ENCODE measurements around the gene MZF1.
"Not testable (repeated sequence)": the region's sequence is repeated elsewhere in the genome, so short reads cannot be mapped to it uniquely, and the experiment has no call there.

MZF1 gene

DNA sequence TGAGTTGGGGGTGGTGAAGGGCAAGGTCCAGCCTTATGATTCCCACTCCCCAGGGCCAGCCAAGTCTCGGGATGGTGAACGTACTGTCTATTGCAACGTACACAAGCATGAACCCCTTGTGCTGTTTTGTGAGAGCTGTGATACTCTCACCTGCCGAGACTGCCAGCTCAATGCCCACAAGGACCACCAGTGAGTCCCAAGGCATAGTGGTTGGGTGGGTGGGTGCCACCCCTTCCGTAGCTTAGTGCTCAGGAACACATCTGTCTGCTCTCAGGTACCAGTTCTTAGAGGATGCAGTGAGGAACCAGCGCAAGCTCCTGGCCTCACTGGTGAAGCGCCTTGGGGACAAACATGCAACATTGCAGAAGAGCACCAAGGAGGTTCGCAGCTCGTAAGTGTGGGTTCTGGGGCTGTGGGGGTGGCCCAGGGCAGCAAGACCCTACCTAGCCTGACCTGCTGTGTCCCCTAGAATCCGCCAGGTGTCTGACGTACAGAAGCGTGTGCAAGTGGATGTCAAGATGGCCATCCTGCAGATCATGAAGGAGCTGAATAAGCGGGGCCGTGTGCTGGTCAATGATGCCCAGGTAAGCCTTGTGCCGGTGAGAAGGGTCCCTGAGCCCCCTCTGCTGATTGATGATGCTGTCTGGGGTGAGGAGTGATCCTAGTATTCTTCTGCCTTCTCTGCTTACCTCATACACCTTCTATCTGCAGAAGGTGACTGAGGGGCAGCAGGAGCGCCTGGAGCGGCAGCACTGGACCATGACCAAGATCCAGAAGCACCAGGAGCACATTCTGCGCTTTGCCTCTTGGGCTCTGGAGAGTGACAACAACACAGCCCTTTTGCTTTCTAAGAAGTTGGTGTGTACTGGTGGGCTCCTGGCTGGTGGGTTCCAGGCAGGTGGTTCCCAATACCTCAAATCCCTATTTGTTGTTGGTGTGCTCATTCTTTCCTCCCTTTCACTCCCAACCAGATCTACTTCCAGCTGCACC lies 25.5 kb downstream of the MZF1 start:
- no peak overlapping the region for H3K4me3 ChIP-seq (ENCODE audit: low read depth in 1 of 2, low read length in 2 of 2)
- no peak overlapping the region for H3K27ac ChIP-seq (ENCODE audit: low read depth, low read length)
- H3K4me1 ChIP-seq (ENCODE audit: control insufficient read depth in 1 of 2, insufficient read depth in 2 of 2, low read length in 2 of 2) = peaks cover 19 to 20% of the 10 kb centered on the region in 2 donors
- H3K9ac ChIP-seq (ENCODE audit: low read depth in 1 of 2, low read length in 2 of 2) = peak overlapping the region in 1 of 2 donors; percentile 18
- peaks cover 48 to 65% of the 10 kb centered on the region in 2 donors for H3K36me3 ChIP-seq (ENCODE audit: control insufficient read depth in 1 of 2, insufficient read depth in 2 of 2, low read length in 2 of 2)
- no peaks in the 10 kb centered on the region for H3K27me3 ChIP-seq (ENCODE audit: control insufficient read depth in 1 of 2, insufficient read depth in 2 of 2, low read length in 2 of 2)
- H3K9me3 ChIP-seq (ENCODE audit: control insufficient read depth in 1 of 2, low read length in 2 of 2) = no peaks in the 10 kb centered on the region

DNA sequence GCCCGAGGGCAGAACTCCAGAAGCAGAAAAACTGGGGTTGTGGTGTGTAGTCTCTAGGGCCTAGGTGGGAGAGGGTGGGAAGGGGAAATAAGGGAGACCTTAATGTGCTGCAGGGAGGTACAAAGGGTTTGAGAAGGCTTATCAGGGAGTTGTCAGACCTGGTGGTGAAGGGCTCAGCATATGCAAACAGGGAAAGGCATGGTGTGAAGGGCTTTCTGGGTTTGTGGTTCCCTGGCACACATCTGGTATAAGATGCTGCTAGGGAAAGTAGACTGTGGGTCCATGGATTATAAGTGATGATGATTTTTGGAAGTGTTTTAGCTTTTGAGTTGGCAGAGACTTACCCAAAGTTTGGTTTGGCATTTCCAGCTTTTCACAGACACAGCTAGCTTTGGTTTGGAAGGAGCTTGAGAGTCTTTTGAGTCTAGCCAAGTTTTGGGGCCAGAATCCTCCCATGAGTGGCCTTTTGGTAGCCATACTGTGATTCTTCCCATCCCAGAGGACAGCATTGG lies 27.1 kb downstream of the MZF1 start:
- peaks cover 36 to 49% of the 10 kb centered on the region in 2 donors for H3K36me3 ChIP-seq (ENCODE audit: control insufficient read depth in 1 of 2, insufficient read depth in 2 of 2, low read length in 2 of 2)
- no peaks in the 10 kb centered on the region for H3K27me3 ChIP-seq (ENCODE audit: control insufficient read depth in 1 of 2, insufficient read depth in 2 of 2, low read length in 2 of 2)
- H3K4me1 ChIP-seq (ENCODE audit: control insufficient read depth in 1 of 2, insufficient read depth in 2 of 2, low read length in 2 of 2) = peaks cover 19 to 20% of the 10 kb centered on the region in 2 donors
- peak overlapping the region; percentile 71 to 72 for H3K9ac ChIP-seq (ENCODE audit: low read depth in 1 of 2, low read length in 2 of 2)
- no peaks in the 10 kb centered on the region for H3K9me3 ChIP-seq (ENCODE audit: control insufficient read depth in 1 of 2, low read length in 2 of 2)
- H3K4me3 ChIP-seq (ENCODE audit: low read depth in 1 of 2, low read length in 2 of 2) = peak overlapping the region; percentile 90 to 92
- H3K27ac ChIP-seq (ENCODE audit: low read depth, low read length) = no peak overlapping the region

DNA sequence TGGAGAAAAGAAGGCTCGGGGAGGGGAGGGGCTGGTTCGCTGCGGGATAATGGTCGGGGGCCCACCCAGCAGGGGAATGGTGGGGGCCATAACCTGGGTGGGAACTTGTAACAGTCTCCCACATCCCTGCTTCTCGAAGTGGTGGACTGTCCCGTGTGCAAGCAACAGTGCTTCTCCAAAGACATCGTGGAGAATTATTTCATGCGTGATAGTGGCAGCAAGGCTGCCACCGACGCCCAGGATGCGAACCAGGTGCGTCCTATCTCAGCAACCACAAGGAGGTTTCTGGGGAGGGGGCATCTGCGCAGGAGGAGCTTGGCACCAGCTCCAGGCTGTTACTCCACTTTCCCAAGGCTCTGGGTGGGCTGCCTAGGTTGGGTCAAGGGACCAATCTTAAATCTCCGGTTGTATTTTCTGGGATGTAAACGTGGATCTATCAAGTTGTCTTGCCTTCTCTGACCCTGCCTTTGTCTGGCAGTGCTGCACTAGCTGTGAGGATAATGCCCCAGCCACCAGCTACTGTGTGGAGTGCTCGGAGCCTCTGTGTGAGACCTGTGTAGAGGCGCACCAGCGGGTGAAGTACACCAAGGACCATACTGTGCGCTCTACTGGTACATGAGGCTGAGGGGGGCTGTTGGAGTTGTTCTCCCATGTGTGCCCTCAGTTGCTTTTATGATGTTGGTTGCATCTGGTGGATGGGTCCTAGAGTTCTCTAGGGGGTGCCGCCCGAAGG lies 27.7 kb downstream of the MZF1 start:
- Histone ChIP-seq H3K36me3 (ENCODE audit: control insufficient read depth in 1 of 2, insufficient read depth in 2 of 2, low read length in 2 of 2) (peaks cover 30 to 43% of the 10 kb centered on the region in 2 donors), H3K27me3 (ENCODE audit: control insufficient read depth in 1 of 2, insufficient read depth in 2 of 2, low read length in 2 of 2) (no peaks in the 10 kb centered on the region), H3K9ac (ENCODE audit: low read depth in 1 of 2, low read length in 2 of 2) (peak overlapping the region; percentile 71 to 72), H3K4me3 (ENCODE audit: low read depth in 1 of 2, low read length in 2 of 2) (peak overlapping the region; percentile 90 to 92), H3K9me3 (ENCODE audit: control insufficient read depth in 1 of 2, low read length in 2 of 2) (no peaks in the 10 kb centered on the region), H3K27ac (ENCODE audit: low read depth, low read length) (no peak overlapping the region), H3K4me1 (ENCODE audit: control insufficient read depth in 1 of 2, insufficient read depth in 2 of 2, low read length in 2 of 2) (peaks cover 19 to 20% of the 10 kb centered on the region in 2 donors)

DNA sequence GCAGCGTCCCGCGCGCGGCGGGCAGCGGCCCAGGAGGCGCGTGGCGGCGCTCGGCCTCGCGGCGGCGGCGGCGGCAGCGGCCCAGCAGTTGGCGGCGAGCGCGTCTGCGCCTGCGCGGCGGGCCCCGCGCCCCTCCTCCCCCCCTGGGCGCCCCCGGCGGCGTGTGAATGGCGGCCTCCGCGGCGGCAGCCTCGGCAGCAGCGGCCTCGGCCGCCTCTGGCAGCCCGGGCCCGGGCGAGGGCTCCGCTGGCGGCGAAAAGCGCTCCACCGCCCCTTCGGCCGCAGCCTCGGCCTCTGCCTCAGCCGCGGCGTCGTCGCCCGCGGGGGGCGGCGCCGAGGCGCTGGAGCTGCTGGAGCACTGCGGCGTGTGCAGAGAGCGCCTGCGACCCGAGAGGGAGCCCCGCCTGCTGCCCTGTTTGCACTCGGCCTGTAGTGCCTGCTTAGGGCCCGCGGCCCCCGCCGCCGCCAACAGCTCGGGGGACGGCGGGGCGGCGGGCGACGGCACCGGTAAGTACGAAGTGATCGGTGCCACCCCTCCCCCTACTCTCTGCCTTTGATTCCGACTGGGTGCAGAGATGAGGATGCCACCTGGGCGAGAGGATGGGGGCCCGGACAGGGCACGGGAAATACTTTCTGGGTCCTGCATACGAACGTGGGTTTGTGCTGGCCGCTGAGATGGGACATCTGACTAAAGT lies 28.4 kb downstream of the MZF1 start:
- H3K4me1 ChIP-seq (ENCODE audit: control insufficient read depth in 1 of 2, insufficient read depth in 2 of 2, low read length in 2 of 2) = peaks cover 19 to 20% of the 10 kb centered on the region in 2 donors
- H3K27ac ChIP-seq (ENCODE audit: low read depth, low read length) = peak overlapping the region; percentile 99
- no peaks in the 10 kb centered on the region for H3K27me3 ChIP-seq (ENCODE audit: control insufficient read depth in 1 of 2, insufficient read depth in 2 of 2, low read length in 2 of 2)
- H3K4me3 ChIP-seq (ENCODE audit: low read depth in 1 of 2, low read length in 2 of 2) = peak overlapping the region; percentile 90 to 92
- H3K36me3 ChIP-seq (ENCODE audit: control insufficient read depth in 1 of 2, insufficient read depth in 2 of 2, low read length in 2 of 2) = peaks cover 23 to 36% of the 10 kb centered on the region in 2 donors
- peak overlapping the region; percentile 71 to 76 for H3K9ac ChIP-seq (ENCODE audit: low read depth in 1 of 2, low read length in 2 of 2)
- no peaks in the 10 kb centered on the region for H3K9me3 ChIP-seq (ENCODE audit: control insufficient read depth in 1 of 2, low read length in 2 of 2)

DNA sequence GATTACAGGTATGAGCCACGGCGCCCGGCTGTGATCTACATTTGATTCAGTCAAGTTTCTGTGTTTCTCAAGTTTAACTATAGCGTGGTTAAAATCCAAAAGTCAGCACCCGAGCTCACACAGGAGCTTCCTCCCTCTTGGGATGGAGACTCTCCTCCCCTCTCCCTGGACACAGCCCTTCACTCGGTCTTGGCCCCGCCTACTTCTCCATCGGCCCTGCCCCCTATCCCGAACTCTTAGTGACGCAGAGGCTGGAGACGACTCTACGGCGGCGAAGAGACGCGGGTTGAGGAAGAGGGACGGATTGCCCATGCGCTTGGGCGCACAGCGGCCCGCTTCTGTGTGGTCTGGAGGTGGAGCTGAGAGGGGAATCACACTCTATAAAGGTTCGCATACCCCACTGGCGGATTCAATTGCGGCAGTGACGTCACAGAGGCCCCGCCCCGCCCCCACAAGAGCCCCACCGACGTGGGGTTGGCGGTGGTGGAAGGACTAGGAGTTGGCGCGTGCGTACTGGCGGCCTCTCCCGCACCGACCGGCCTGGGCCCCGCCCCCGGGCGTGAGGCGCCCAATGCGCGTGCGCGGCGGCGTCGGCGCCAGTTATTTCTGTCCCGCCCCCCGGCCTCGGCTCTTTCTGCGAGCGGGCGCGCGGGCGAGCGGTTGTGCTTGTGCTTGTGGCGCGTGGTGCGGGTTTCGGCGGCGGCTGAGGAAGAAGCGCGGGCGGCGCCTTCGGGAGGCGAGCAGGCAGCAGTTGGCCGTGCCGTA lies 29.1 kb downstream of the MZF1 start, which contains the start of gene TRIM28:
TRIM28 (plus strand) TSS at position 239 of the 765 bp plus-strand sequence. CDS start 694 bp downstream, outside the sequence.
- Histone ChIP-seq H3K27me3 (ENCODE audit: control insufficient read depth in 1 of 2, insufficient read depth in 2 of 2, low read length in 2 of 2) (peaks cover 0 to 7% of the 10 kb centered on the region in 2 donors), H3K4me1 (ENCODE audit: control insufficient read depth in 1 of 2, insufficient read depth in 2 of 2, low read length in 2 of 2) (peaks cover 19 to 20% of the 10 kb centered on the region in 2 donors), H3K9ac (ENCODE audit: low read depth in 1 of 2, low read length in 2 of 2) (peak within 1 kb of the TSS; percentile 76 to 90), H3K4me3 (ENCODE audit: low read depth in 1 of 2, low read length in 2 of 2) (peak within 1 kb of the TSS; percentile 90 to 92), H3K36me3 (ENCODE audit: control insufficient read depth in 1 of 2, insufficient read depth in 2 of 2, low read length in 2 of 2) (peaks cover 15 to 29% of the 10 kb centered on the region in 2 donors), H3K27ac (ENCODE audit: low read depth, low read length) (peak within 1 kb of the TSS; percentile 99), H3K9me3 (ENCODE audit: control insufficient read depth in 1 of 2, low read length in 2 of 2) (no peaks in the 10 kb centered on the region)

DNA sequence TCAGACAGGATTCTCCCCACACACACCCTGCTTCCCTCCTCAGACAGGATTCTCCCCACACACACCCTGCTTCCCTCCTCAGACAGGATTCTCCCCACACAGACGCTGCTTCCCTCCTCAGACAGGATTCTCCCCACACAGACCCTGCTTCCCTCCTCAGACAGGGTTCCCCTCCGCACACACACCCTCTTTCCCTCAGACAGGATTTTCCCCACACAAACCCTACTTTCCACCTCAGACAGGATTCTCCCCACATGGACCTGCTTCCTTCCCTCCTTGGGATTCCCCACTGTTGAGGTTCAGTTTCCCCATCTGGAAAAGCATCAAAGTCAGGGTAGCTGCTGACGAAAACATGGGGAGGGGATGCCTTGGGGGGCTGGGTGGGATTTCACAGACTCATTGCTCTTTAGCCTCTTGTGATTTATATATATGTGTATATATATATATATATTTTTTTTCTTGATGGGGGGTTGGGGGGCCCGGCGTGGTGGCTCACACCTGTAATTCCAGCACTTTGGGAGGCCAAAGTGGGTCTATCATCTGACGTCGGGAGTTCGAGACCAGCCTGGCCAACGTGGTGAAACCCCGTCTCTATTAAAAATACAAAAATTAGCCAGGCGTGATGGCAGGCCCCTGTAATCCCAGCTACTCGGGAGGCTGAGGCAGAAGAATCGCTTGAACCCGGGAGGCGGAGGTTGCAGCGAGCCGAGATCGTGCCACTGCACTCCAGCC lies 30.3 kb downstream of the MZF1 start:
- H3K4me1 ChIP-seq (ENCODE audit: control insufficient read depth in 1 of 2, insufficient read depth in 2 of 2, low read length in 2 of 2) = peaks cover 25 to 27% of the 10 kb centered on the region in 2 donors
- peaks cover 3 to 12% of the 10 kb centered on the region in 2 donors for H3K27me3 ChIP-seq (ENCODE audit: control insufficient read depth in 1 of 2, insufficient read depth in 2 of 2, low read length in 2 of 2)
- H3K27ac ChIP-seq (ENCODE audit: low read depth, low read length); H3K4me3 ChIP-seq (ENCODE audit: low read depth in 1 of 2, low read length in 2 of 2); H3K9me3 ChIP-seq (ENCODE audit: control insufficient read depth in 1 of 2, low read length in 2 of 2); H3K9ac ChIP-seq (ENCODE audit: low read depth in 1 of 2, low read length in 2 of 2): not testable (repeated sequence)
- H3K36me3 ChIP-seq (ENCODE audit: control insufficient read depth in 1 of 2, insufficient read depth in 2 of 2, low read length in 2 of 2) = peaks cover 3 to 17% of the 10 kb centered on the region in 2 donors

DNA sequence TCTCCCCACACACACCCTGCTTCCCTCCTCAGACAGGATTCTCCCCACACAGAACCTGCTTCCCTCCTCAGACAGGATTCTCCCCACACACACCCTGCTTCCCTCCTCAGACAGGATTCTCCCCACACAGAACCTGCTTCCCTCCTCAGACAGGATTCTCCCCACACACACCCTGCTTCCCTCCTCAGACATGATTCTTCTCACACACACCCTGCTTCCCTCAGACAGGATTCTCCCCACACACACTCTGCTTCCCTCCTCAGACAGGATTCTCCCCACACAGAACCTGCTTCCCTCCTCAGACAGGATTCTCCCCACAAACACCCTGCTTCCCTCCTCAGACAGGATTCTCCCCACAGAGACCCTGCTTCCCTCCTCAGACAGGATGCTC lies 34.0 kb downstream of the MZF1 start:
- not testable (repeated sequence) for H3K36me3 ChIP-seq (ENCODE audit: control insufficient read depth in 1 of 2, insufficient read depth in 2 of 2, low read length in 2 of 2); H3K9ac ChIP-seq (ENCODE audit: low read depth in 1 of 2, low read length in 2 of 2); H3K9me3 ChIP-seq (ENCODE audit: control insufficient read depth in 1 of 2, low read length in 2 of 2); H3K27ac ChIP-seq (ENCODE audit: low read depth, low read length); H3K4me3 ChIP-seq (ENCODE audit: low read depth in 1 of 2, low read length in 2 of 2); H3K4me1 ChIP-seq (ENCODE audit: control insufficient read depth in 1 of 2, insufficient read depth in 2 of 2, low read length in 2 of 2)
- peaks cover 3 to 12% of the 10 kb centered on the region in 2 donors for H3K27me3 ChIP-seq (ENCODE audit: control insufficient read depth in 1 of 2, insufficient read depth in 2 of 2, low read length in 2 of 2)

DNA sequence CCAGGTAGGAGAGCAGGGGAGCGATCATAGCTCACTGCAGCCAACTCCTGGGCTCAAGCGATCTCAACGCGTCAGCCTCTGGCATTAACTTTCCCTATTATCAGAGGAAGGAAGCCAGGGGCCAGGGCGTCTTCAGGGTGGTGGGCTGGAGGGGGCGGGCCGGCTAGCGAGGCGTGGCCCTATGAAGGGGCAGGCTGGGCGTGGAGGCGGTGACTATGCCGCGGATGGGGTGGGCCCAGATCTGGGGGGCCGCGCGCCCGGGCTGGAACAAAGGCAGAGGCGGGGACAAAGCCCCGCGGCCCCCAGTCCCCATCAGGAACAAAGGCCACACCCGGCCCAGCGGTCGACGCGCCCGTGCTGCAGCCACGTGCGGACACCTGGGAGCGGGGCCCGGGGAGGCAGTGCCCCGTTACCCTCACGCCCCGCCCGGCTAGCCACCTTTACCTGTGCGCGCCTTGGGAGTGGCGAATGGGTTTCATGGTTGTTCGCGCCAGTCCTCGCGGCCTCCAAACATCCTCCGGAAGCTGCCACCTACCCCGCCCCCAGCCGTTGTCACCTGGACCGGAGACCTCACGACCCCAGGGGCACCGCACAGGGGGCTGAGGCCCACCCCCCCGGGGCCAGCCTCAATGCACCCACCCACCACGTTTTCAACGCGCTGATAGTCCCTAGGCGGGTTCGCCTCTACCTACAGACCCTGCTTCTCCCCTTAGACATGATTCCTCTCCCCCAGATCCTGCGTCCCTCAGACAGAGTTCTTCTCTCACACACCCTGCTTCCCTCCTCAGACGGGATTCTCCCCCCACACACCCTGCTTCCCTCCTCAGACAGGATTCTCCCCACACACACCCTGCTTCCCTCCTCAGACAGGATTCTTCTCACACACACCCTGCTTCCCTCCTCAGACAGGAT lies 34.6 kb downstream of the MZF1 start:
- no peak overlapping the region for H3K9ac ChIP-seq (ENCODE audit: low read depth in 1 of 2, low read length in 2 of 2)
- H3K4me1 ChIP-seq (ENCODE audit: control insufficient read depth in 1 of 2, insufficient read depth in 2 of 2, low read length in 2 of 2) = peaks cover 6 to 7% of the 10 kb centered on the region in 2 donors
- no peaks in the 10 kb centered on the region for H3K9me3 ChIP-seq (ENCODE audit: control insufficient read depth in 1 of 2, low read length in 2 of 2)
- no peaks in the 10 kb centered on the region for H3K36me3 ChIP-seq (ENCODE audit: control insufficient read depth in 1 of 2, insufficient read depth in 2 of 2, low read length in 2 of 2)
- H3K27me3 ChIP-seq (ENCODE audit: control insufficient read depth in 1 of 2, insufficient read depth in 2 of 2, low read length in 2 of 2) = peaks cover 3 to 12% of the 10 kb centered on the region in 2 donors
- no peak overlapping the region for H3K27ac ChIP-seq (ENCODE audit: low read depth, low read length)
- peak overlapping the region; percentile 22 to 58 for H3K4me3 ChIP-seq (ENCODE audit: low read depth in 1 of 2, low read length in 2 of 2)
